GM19468 (cell line): ENCODE data around the gene NUP50.

Experiments used
- ATAC-seq: cut with Tn5 transposase; IDR thresholded peaks from one replicate; pipeline ENCODE4 v1.9.1; 2021; ENCODE audit warnings: mild to moderate bottlenecking, moderate library complexity, moderate number of reproducible peaks; ENCODE audit not compliant: unreplicated experiment; ENCODE audit errors: extremely low read depth

NUP50 gene

GRCh38 chr22:45207533-45207932 is 43.8 kb downstream of the NUP50 start:
- no peak for ATAC-seq

- no peak for ATAC-seq
Measured at GRCh38 chr22:45207981-45208664, 44.4 kb downstream of the NUP50 start.

- no peak for ATAC-seq
Measured at GRCh38 chr22:45208696-45208992, 44.9 kb downstream of the NUP50 start.

- ATAC-seq, result no peak
Measured at GRCh38 chr22:45208993-45209838, 45.5 kb downstream of the NUP50 start.

- no peak for ATAC-seq
Measured at GRCh38 chr22:45210174-45210573, 46.4 kb downstream of the NUP50 start.

GRCh38 chr22:45210577-45210976 is 46.9 kb downstream of the NUP50 start:
- no peak for ATAC-seq

- ATAC-seq, result no peak
Measured at GRCh38 chr22:45210991-45211390, 47.3 kb downstream of the NUP50 start.

- no peak for ATAC-seq
Measured at GRCh38 chr22:45211435-45211834, 47.7 kb downstream of the NUP50 start.

GRCh38 chr22:45211848-45212247 is 48.1 kb downstream of the NUP50 start:
- ATAC-seq, result no peak

GRCh38 chr22:45212306-45212709 is 48.6 kb downstream of the NUP50 start:
- ATAC-seq, result no peak

- ATAC-seq, result no peak
Measured at GRCh38 chr22:45212992-45213751, 49.4 kb downstream of the NUP50 start.

- no peak for ATAC-seq
Measured at GRCh38 chr22:45216133-45217003, 52.6 kb downstream of the NUP50 start.

- no peak for ATAC-seq
Measured at GRCh38 chr22:45217345-45217744, 53.6 kb downstream of the NUP50 start.

- no peak for ATAC-seq
Measured at GRCh38 chr22:45217806-45218205, 54.1 kb downstream of the NUP50 start.

GRCh38 chr22:45218976-45219375 is 55.3 kb downstream of the NUP50 start:
- no peak for ATAC-seq

GRCh38 chr22:45221201-45221600 is 57.5 kb downstream of the NUP50 start:
- ATAC-seq, result no peak

- ATAC-seq, result no peak
Measured at GRCh38 chr22:45223304-45224117, 59.8 kb downstream of the NUP50 start.

GRCh38 chr22:45224331-45224730 is 60.6 kb downstream of the NUP50 start:
- ATAC-seq, result no peak

GRCh38 chr22:45224988-45225731 is 61.4 kb downstream of the NUP50 start:
- no peak for ATAC-seq
